HG03045 (cell line): ENCODE data around the gene RGS9.
"Not testable (repeated sequence)": the region's sequence is repeated elsewhere in the genome, so short reads cannot be mapped to it uniquely, and the experiment has no call there.

Experiments
- ATAC-seq: cut with Tn5 transposase; IDR thresholded peaks from one replicate; pipeline ENCODE4 v1.9.1; 2021; ENCODE audit warnings: mild to moderate bottlenecking, moderate library complexity; ENCODE audit not compliant: unreplicated experiment

Gene RGS9

GRCh38 chr17:65155622-65156021 is 18.5 kb downstream of the RGS9 start:
- no peak for ATAC-seq

- no peak for ATAC-seq
Observed at GRCh38 chr17:65156185-65156834, 19.1 kb downstream of the RGS9 start.

DNA sequence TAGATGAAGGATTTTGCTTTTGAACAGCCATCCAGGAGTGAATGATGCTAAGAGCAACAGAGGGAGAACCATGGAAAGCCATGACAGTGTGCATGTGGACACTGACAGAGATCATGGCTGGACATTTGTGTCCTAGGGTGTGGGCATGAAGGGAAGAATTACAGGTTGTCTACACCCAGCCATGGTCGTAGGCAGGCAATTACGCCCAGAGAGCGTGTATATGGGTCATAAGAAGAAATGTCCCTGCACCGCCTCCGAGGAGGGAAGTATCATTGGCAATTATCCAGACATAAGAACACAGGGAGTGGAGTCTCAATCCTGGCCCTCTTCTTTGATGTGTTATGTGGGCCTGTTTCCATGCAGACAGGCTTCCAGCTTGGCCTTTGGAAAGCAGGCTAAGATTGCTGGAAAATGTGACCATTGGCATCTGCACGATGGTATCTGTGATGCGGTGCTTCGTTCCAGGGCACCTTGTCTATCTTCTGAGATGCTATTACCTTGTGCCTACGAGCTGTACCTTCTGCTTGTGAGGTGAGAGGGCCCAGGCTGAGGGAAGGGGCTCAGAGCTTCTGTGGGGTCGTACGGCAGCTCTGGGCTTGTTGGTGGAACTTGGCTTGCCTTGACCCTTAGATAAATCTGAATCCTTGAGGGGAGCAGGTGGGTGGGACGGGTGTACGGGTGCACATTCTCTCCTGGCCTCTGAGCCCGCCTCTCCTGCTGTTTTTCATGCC is 19.8 kb downstream of the RGS9 start:
- ATAC-seq, result no peak

- no peak for ATAC-seq
Observed at GRCh38 chr17:65158041-65158440, 20.9 kb downstream of the RGS9 start.

DNA sequence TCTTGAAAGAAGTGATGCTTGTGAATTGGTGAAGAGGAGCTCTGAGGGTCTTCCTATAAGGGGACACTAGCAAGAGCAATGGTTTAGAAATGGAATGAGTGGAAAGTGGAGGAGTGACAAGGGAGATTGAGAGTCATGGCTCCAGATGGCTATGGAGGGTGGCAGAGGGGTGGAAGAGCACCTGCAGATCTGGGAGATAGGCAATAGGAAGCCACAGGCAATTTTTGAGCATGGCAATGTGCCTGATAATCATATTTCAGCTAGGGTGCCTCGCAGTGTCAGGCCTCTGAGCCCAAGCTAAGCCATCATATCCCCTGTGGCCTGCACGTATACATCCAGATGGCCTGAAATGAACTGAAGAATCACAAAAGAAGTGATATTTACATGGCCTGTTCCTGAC is 21.5 kb downstream of the RGS9 start:
- ATAC-seq, result no peak

- no peak for ATAC-seq
Observed at GRCh38 chr17:65160516-65160915, 23.3 kb downstream of the RGS9 start.

- ATAC-seq, result peak; percentile 92
Observed at GRCh38 chr17:65163990-65164495, 26.9 kb downstream of the RGS9 start.

DNA sequence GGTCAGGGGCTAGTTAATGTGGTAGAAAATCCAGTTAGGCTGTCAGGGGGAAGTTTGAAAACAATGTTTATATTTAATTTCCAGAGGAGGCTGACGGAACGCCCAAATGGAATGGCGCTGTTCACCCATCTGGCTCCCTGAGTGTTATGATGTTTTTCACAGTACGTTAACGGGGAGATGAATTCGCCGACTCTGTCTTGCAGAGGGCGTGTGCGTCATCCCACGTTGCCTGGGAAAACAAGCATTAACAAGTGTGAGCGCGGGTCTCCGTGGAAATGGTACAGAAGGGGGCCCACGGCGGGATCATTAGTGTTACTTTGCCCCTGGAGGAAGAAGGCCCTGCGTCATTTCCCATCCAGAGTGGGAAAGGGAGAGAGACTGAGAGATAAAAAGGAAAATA is 29.6 kb downstream of the RGS9 start:
- ATAC-seq, result no peak

GRCh38 chr17:65167566-65167965 is 30.4 kb downstream of the RGS9 start:
- no peak for ATAC-seq

- no peak for ATAC-seq
Observed at GRCh38 chr17:65169691-65170090, 32.5 kb downstream of the RGS9 start.

DNA sequence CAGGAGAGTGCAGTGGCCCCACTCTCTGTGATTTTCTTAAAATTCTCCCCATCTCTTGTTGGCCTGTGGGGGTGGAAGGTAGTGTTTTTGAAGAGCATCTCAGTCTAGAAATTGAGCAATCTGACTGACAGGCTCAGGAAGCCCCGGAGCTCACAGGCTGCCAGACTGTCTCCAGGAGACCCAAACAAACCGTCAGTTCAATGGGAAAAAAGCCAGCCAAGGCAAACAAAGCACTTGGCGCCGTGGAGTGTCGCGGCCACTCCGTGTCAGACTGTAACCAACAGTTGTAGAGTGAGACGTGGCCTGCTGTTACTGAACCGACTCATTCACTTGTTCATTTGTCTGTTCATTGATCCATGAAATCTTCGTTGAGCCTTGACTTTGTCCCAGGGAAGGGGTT is 33.7 kb downstream of the RGS9 start:
- no peak for ATAC-seq

- ATAC-seq, result no peak
Observed at GRCh38 chr17:65171752-65172151, 34.6 kb downstream of the RGS9 start.

- no peak for ATAC-seq
Observed at GRCh38 chr17:65172496-65173136, 35.4 kb downstream of the RGS9 start.

- ATAC-seq, result no peak
Observed at GRCh38 chr17:65173284-65173793, 36.2 kb downstream of the RGS9 start.

DNA sequence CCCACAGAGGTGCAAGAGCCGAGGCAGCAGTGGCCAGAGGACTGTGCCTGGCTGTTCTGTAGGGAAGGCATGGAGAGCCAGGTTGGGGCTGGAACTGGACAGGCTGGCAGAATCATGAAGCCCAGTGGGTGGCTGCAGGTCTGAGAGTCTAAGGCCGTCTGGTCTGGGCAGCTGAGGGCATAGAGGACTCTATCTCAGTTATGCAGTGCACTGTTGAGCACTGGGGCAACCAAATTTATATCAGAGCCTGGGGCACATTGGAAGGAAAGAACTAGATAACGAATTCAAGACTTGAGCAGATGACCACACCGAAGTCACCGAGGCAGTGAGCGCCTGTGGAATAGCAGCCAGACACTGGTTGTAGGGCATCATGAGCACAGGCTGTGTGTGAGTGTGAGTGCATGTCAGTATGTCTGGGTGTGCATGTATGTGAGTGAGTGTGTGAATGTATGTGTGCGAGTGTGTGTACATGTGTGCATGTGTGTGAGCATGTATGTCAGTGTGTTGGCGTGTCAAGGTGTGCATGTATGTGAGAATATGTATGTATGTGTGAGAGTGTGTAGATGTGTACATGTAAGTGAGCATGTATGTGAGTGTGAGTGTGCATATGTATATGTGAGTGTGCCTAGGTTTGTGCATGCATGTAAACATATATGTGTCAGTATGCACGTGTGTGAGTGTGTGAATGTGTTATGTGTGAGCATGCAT is 37.0 kb downstream of the RGS9 start:
- no peak for ATAC-seq

- no peak for ATAC-seq
Observed at GRCh38 chr17:65174974-65175373, 37.8 kb downstream of the RGS9 start.

DNA sequence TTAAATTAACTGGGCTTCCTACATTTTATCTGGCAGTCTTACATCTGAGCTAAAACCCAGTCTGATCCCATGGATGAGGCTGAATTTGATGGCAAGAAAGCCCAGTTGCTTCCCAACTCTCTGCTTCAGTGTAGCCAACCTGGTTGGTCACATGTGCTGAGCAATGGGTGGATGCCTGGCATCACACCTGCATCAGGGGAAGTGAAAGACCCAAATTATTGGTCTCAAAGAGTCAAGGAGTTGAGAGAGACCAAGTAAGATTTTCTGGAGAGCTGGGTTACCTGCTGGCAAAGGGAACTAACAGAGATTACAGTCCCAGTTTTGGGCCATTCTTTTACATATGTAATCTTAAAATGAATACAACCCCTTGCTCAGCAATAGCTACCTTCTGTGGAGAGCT is 38.8 kb downstream of the RGS9 start:
- no peak for ATAC-seq

- ATAC-seq, result no peak
Observed at GRCh38 chr17:65176646-65177409, 39.7 kb downstream of the RGS9 start.

GRCh38 chr17:65177901-65178300 is 40.7 kb downstream of the RGS9 start:
- no peak for ATAC-seq

- ATAC-seq, result not testable (repeated sequence)
Observed at GRCh38 chr17:65180276-65180675, 43.1 kb downstream of the RGS9 start.
